ENCODE results near the gene PRKCZ. TPM values are rescaled to one million over a fixed set of nuclear protein-coding genes. Genes with fewer than 3 reads are reported as not detected.

PRKCZ gene
- total RNA-seq, 3 donors from 2014 or later (not counting 1 experiment from before 2014, with no cell fraction given) = 25.1 to 37.1 (median 30.5) TPM

DNA sequence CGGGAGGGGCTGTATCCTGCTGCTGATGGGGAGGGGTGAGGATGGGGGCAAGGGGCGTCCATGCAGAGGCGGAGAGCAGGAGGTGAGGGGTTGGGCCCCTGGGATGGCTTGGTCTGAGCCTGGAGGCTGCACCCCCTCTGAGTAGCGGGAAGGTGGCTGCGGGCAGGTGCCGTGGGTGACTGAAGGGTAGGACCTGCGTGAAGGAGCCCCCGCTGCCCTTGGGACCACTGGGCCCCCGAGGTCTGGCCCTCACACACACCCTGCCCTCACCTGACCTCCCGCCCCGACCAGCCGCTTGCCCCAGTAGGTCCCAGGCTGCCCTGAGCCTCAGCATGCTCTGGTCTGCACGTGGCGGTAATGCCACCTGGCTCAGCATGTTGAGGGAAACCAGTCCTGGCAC, 165.1 kb downstream of the PRKCZ start:
- Histone ChIP-seq H3K27ac (ENCODE audit: low read length) (no peak overlapping the region), H3K9me3 (ENCODE audit: control insufficient read depth, insufficient read depth, low read length) (no peaks in the 10 kb centered on the region), H3K4me1 (ENCODE audit: control insufficient read depth, insufficient read depth, low read length) (peaks cover 16% of the 10 kb centered on the region), H3K27me3 (ENCODE audit: control insufficient read depth, insufficient read depth, low read length) (peaks cover 5% of the 10 kb centered on the region), H3K4me3 (ENCODE audit: low read length) (no peak overlapping the region), H3K36me3 (ENCODE audit: control insufficient read depth, insufficient read depth, low read length) (no peaks in the 10 kb centered on the region)
- no peak overlapping the region for H3K4me3 Mint-ChIP-seq
- 91% methylated on average over 14 of the region's 14 CpGs for WGBS (ENCODE audit: insufficient coverage)
- H3K36me3 Mint-ChIP-seq = no peaks in the 10 kb centered on the region
- H3K4me1 Mint-ChIP-seq = peaks cover 0 to 4% of the 10 kb centered on the region in 2 donors
- H3K27me3 Mint-ChIP-seq (ENCODE audit: low read depth in 2 of 2) = peaks cover 0 to 10% of the 10 kb centered on the region in 2 donors
- H3K27ac Mint-ChIP-seq = no peak overlapping the region
- intact Hi-C loops (cut with micrococcal nuclease) = no loop called here
- TF ChIP-seq, protein P1, sequence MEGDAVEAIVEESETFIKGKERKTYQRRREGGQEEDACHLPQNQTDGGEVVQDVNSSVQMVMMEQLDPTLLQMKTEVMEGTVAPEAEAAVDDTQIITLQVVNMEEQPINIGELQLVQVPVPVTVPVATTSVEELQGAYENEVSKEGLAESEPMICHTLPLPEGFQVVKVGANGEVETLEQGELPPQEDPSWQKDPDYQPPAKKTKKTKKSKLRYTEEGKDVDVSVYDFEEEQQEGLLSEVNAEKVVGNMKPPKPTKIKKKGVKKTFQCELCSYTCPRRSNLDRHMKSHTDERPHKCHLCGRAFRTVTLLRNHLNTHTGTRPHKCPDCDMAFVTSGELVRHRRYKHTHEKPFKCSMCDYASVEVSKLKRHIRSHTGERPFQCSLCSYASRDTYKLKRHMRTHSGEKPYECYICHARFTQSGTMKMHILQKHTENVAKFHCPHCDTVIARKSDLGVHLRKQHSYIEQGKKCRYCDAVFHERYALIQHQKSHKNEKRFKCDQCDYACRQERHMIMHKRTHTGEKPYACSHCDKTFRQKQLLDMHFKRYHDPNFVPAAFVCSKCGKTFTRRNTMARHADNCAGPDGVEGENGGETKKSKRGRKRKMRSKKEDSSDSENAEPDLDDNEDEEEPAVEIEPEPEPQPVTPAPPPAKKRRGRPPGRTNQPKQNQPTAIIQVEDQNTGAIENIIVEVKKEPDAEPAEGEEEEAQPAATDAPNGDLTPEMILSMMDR (IDR thresholded peaks at IDR 0.05) = no peak
- no peaks in the 10 kb centered on the region for H3K9me3 Mint-ChIP-seq
- ATAC-seq (peak in 1 of 3 donors; percentile 7), DNase-seq (no peak)

DNA sequence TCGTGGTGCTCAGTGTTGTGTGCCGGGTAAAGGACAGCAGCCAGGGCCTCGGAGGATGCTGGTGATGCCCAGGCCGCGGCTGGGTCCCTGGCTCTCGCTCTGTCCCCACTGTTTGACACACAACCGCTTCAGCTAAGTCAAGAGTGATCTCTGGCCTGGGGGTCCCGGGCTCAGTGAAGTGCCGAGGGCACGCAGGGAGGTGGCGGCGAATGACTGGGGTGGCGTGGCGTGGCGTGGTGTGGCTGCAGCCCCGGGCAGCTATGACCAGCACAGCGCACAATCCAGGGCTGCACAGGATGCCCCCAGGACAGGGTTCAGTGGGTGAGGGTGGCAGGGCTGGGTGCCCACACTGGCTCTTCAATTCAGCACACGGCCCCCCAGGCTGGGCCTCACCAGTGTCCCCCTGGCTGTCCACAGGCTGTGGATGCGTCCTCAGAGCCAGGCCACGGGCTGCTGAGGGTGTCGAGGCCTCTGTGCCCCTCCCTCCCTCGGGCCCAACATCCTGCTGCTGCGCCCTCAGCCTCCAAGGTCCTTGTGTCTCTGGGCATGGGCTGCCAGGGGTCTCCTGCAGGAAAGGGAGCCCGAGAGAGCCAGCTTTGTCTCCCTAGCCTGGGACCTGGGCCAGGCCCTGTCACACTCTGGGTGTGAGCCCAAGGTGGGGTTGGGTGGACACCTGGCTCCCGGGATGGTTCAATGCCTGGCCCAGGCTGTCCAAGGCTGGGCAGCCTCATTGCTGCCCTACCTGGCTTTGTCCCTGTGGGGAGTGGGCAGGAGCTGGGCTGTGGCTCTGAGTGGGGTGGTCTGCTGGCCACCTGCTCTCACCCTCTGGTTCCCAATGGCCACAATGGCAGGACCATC, 165.9 kb downstream of the PRKCZ start:
- intact Hi-C loops (cut with micrococcal nuclease) = no loop called here
- Histone ChIP-seq H3K36me3 (ENCODE audit: control insufficient read depth, insufficient read depth, low read length) (no peaks in the 10 kb centered on the region), H3K27ac (ENCODE audit: low read length) (no peak overlapping the region), H3K4me1 (ENCODE audit: control insufficient read depth, insufficient read depth, low read length) (peaks cover 16% of the 10 kb centered on the region), H3K9me3 (ENCODE audit: control insufficient read depth, insufficient read depth, low read length) (no peaks in the 10 kb centered on the region), H3K27me3 (ENCODE audit: control insufficient read depth, insufficient read depth, low read length) (peaks cover 5% of the 10 kb centered on the region), H3K4me3 (ENCODE audit: low read length) (no peak overlapping the region)
- peaks cover 0 to 10% of the 10 kb centered on the region in 2 donors for H3K27me3 Mint-ChIP-seq (ENCODE audit: low read depth in 2 of 2)
- no peaks in the 10 kb centered on the region for H3K36me3 Mint-ChIP-seq
- WGBS (ENCODE audit: insufficient coverage) = 94% methylated on average over 25 of the region's 25 CpGs
- H3K27ac Mint-ChIP-seq = no peak overlapping the region
- no peak for DNase-seq
- no peak for ATAC-seq
- H3K4me3 Mint-ChIP-seq = no peak overlapping the region
- TF ChIP-seq, protein P1 (IDR thresholded peaks at IDR 0.05) = no peak
- no peaks in the 10 kb centered on the region for H3K9me3 Mint-ChIP-seq
- H3K4me1 Mint-ChIP-seq = peaks cover 0 to 4% of the 10 kb centered on the region in 2 donors

DNA sequence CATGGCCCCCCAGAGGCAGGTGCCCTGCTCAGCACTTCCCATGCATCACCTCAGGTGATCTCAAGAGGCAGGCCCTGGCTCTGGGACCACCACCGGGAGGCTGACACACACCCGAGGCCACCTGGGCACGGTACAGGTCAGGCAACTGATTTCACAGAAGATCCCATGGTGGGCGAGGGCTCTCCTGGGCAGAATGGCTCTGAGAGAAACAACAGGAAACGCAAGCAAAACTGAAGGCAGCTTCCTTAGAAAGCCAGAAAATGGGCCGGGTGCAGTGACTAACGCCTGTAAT, 166.5 kb downstream of the PRKCZ start:
- DNase-seq = no peak
- no peak overlapping the region for H3K4me3 ChIP-seq (ENCODE audit: low read length)
- no peaks in the 10 kb centered on the region for H3K9me3 ChIP-seq (ENCODE audit: control insufficient read depth, insufficient read depth, low read length)
- no peaks in the 10 kb centered on the region for H3K9me3 Mint-ChIP-seq
- intact Hi-C loops (cut with micrococcal nuclease) = no loop called here
- peaks cover 5% of the 10 kb centered on the region for H3K27me3 ChIP-seq (ENCODE audit: control insufficient read depth, insufficient read depth, low read length)
- H3K36me3 Mint-ChIP-seq = no peaks in the 10 kb centered on the region
- 89% methylated on average over 7 of the region's 7 CpGs for WGBS (ENCODE audit: insufficient coverage)
- TF ChIP-seq, protein P1 (IDR thresholded peaks at IDR 0.05) = no peak
- H3K27me3 Mint-ChIP-seq (ENCODE audit: low read depth in 2 of 2) = peaks cover 0 to 12% of the 10 kb centered on the region in 2 donors
- peaks cover 0 to 4% of the 10 kb centered on the region in 2 donors for H3K4me1 Mint-ChIP-seq
- H3K27ac ChIP-seq (ENCODE audit: low read length) = no peak overlapping the region
- no peak for ATAC-seq
- H3K4me1 ChIP-seq (ENCODE audit: control insufficient read depth, insufficient read depth, low read length) = peaks cover 16% of the 10 kb centered on the region
- H3K27ac Mint-ChIP-seq = no peak overlapping the region
- H3K36me3 ChIP-seq (ENCODE audit: control insufficient read depth, insufficient read depth, low read length) = no peaks in the 10 kb centered on the region
- no peak overlapping the region for H3K4me3 Mint-ChIP-seq
